GM21723 (cell line): ENCODE measurements around the gene GAS2L1.

Source experiments
- ATAC-seq: cut with Tn5 transposase; IDR thresholded peaks from one replicate; pipeline ENCODE4 v1.9.1; 2021; ENCODE audit warnings: mild to moderate bottlenecking, moderate library complexity; ENCODE audit not compliant: unreplicated experiment

The GAS2L1 gene

DNA sequence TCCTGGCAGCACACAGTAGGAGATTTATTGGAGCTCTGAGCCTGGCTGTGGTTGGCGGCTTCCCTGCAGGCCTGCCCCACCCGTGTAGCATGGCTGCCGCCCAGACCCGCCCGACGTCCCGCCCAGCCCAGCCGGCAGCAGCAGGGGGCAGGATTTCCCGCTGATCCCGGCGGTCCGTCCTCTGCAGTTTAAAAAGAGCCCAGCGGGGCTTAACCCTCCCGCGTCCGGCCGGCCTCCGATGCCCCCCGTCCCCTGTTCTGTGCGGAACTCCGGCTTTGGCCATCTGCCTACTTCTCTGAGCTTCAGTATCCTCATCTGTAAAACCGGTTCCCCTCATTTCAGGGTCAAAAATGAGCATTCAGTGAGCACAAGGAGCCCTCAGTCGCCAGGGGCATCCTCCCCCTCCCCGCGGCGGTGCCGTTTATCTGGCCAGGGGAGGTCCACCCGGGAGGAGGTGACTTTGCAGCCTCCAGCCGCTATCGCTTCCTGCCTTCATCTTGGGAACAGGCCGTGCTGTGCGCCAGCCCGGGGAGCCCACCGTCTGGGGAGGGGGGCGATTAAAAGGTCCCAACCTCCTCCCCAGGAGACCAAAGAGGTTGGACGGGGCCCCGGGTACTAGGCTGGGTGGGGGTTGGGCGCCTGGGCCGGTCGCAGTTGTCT lies at the start of gene GAS2L1:
Gene GAS2L1, plus strand, starts transcription at position 476 of the 660 bp plus-strand sequence. CDS start 1,456 bp downstream, outside the sequence.
- ATAC-seq, result no peak

DNA sequence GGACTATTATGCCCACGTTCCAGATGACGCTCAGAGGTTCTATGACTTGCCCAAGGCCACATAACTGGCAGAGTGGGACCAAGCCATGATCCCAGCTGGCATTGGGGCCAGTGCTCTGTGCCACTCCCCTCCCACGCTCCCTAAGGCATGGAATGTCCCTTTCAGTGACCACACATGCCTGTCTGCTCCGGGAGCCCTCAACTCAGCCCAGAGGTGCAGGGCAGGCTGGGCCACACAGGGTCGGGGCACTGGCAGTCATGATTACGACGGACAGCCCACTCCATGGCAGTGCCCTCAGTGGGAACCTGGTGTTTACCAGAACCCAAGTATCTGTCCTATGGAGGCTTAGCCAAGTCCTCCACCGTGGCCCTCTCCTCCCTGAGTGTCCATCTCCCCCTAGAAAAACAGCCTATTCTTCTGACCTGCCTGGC lies 48.7 kb upstream of the GAS2L1 start:
- no peak for ATAC-seq

DNA sequence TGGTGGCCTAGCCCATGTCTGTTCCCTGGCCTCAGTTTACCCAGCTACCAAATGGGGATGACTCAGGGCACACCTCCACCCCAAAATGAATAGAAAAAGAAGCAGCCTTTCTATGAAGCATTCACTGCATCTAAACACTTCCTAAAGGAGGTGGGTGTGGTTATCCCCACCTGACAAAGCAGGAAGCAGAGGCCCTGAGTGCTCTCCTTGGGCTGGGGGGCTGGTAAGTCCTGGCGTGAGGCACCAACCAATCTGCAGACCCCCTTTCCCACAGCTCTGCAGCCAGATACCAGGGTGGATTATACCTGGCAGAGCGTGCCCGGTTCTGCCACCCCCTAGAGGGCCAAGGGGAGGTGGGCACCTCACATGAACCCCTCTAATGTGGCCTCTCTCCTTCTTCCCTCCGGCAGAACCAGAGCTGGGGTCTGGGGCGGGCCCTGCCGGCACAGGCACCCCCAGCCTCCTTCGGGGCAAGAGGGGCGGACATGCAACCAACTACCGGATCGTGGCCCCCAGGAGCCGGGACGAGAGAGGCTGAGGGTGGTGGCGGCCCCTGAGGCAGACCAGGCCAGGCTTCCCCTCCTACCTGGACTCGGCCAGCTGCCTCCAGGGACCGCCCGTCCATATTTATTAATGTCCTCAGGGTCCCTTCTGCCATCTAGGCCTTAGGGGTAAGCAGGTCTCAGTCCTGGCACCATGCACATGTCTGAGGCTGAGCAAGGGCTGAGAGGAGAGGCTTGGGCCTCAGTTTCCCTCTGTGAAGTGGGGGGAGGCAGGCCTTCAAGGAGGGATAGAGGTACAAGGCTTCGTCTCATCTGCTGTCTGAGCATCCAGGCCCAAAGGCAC lies 47.8 kb upstream of the GAS2L1 start:
- no peak for ATAC-seq

DNA sequence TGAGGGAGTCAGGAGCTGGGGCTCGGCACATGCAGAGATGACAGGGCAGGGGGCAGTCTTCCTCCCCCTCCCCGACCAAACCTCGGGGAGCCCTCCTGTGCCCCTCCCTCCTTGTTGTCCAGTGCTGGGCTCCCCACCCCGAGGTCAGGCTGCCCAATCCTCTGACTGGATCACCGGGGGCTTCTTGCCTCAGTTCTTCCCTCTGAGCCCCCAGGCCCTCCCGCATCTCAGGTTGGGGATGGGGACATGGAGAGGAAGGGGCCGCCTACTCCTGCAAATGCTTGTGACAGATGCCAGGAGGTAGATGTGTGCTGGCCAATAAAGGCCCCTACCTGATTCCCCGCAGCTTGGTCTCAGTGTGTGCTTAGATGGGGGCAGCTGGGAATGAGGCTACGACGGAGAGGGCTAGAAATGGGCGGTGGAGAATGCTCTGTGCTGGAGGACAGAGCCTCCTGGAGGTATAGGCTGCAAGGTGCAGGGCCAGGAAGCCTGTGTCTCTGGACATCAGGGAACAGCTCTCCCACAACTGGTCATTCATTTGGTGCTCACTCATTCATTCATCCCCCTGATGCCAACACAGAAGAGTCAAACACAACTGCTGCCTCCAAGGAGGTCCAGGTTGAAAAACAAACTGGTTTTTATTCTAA lies 47.1 kb upstream of the GAS2L1 start:
- ATAC-seq, result no peak

DNA sequence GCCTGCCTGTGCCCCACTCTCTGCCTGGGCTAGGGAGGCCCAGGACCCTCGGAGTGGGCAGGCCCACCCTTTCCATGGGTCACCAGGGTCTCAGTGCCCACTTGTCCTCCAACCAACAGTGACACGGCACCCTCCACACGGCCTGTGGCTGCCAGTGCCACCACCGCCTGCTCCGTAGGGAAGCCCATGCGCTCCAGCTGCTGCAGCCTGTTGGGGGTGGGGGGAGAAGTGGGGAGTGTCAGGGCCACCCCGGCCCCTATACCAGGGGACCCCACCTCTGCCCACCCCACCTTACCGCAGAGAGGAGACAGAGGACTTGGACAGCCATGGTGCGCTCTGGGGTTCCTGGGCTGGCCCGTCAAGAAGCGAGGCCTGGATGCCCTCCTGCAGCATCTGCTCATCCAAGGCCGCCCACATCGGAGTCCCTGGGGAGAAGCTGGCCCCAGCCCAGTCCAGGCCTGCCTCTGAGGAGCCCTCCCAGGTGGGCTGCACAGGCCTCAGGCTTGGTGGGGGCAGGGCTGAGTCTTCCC lies 46.4 kb upstream of the GAS2L1 start:
- no peak for ATAC-seq

DNA sequence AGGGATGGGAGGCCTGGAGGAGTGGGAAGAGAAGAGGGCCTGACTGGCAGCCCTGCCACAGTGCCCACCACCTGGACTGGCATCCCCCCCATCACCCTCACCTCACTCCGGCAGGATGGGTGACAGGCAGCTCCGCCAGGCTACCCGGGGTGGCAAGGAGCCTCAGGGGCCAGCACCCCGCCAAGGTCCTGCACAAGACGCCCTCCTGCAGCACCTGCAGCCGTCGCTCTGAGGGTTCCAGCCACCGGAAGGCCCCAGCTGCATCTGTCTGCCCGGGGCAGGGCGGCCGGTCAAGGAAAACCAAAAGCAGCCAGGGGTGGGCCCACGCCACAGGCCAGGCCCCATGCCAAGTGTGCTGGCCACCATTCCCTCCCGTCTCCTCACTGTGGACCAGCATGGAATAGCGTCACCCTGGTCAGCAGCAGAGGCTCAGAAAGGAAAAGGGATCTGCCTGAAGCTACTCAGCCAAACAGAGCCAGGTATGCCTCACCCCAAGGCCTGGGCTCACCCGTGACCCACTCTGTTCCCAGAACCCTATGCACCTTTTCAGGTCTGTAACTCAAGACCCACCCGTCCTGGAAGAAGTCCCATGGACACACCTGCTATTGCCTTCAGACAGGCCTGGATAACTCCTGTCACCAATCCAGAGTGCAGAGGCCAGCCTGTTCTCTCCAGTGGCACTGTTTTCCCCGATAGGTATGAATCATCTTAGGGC lies 45.7 kb upstream of the GAS2L1 start:
- ATAC-seq, result no peak

DNA sequence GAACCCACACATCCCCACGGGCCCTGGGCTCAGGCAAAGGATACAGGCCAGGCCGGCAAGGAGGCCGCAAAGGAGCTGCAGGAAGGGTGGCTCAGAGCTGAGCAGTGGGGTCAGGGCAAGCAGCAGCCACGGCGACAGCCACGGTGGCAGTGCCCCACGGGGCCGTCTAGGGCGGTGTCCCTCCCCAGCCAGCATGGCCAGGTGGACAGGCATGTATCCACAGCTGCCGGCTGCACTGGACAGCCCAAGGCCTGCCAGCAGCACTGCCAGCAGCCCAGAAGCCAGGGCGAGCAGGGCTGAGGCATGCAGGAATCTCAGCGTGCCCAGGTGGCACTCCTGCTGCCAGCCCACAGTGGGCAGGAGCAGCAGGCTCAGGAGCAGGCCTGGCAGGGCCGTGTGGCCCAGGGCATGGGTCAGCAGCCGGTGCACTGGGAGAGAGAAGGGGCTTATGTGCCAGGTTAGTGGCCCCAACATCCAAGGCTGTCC lies 42.6 kb upstream of the GAS2L1 start:
- ATAC-seq, result no peak

DNA sequence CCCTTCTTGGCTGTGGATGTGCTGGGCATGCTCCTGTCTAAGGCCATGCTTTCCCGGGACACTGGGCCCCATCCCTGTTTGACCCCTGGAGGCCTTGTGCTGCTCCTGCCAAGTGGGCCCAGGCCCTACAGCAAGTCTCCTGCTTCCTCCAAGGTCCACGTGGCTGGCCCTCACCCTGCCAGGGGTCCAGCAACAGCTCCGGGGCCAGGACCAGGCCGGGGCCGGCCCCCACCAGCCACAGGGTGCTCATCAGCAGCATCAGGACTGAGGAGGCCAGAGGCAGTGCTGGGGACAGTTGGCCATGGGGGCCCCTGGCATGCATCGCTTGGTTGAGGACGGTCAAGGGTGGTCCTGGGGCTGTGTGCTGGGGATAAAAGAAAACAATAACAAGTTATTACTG lies 41.1 kb upstream of the GAS2L1 start:
- no peak for ATAC-seq

DNA sequence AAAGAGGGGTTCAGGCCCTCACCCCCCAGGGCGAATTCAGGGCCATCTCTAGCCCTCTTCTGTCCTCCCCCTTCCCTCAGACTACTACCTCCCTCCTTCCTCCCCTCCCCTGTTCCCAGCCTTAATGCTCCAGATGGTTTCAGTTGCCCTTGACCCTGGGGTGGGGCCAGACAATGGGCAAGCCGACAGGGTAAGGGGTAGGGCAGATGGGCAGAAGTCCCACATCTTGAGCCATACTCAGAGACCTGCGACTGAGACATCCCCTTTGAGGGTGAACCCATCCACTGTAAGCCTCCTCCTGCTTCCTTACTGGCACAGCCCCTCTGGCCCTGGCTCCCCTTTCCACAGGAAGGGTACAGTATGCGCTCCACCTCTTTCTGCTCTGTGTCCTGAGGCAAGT lies 40.5 kb upstream of the GAS2L1 start:
- ATAC-seq, result no peak

DNA sequence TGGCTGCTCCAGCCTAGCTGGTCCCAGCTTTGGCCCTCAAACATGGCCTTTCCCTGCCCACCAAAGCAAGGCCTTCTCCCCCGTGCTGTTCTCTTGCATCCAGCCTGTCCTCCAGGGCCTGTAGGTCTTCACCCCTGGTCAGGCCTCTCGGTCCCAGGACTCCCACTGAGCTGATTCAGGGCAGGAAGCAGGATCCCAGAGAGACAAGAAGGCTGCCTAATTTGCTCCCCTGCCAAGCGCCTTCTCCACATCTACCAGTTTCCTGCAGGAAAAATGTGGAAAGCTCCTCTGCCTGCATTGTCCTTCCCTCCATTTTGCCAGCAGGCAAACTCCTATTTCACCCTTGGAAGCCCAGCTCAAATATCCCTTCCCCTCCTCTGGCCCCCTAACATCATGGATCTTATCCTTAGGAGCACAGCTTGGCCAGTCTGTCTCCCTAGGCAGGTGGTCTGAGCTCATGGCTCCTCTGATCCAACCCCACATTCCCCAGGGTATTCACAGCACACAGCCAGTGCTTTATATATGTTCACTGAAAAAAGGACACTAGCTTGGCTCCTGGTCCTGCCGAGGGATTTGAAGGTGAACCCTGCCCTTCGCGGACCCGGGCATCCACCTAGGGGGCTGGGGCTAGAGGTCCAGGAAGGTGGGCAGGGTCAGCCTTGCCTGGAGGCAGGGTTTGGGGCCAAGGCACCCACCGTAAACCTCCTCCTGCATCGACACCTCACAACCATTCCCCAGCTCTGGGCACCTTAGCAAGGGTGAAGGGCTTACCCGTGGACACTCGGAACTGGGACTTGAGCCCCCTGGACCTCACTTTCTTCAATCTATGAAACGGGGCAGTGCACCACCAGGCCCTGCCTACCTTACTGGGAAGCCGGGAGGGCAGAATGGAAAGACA lies 39.6 kb upstream of the GAS2L1 start:
- ATAC-seq, result no peak

DNA sequence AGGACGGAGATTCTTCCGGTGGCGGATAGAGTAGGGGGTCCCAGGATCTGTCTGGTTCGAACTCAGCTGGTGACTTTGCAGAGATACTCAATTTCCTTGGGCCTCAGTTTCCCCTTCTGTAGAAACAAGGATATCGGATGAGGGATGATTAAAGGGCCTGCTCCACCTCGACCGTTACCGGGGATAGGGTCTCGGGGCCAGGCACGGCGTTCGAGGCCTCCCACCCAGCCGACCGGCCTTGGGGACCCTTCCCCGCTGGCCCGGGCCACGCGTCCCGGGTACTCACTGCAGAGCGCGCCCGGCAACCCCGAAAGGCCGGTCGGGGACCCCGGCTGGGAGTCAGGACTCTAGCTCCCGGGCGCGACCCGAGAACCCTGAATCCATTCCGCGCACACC lies 39.0 kb upstream of the GAS2L1 start:
- ATAC-seq, result peak; percentile 28

DNA sequence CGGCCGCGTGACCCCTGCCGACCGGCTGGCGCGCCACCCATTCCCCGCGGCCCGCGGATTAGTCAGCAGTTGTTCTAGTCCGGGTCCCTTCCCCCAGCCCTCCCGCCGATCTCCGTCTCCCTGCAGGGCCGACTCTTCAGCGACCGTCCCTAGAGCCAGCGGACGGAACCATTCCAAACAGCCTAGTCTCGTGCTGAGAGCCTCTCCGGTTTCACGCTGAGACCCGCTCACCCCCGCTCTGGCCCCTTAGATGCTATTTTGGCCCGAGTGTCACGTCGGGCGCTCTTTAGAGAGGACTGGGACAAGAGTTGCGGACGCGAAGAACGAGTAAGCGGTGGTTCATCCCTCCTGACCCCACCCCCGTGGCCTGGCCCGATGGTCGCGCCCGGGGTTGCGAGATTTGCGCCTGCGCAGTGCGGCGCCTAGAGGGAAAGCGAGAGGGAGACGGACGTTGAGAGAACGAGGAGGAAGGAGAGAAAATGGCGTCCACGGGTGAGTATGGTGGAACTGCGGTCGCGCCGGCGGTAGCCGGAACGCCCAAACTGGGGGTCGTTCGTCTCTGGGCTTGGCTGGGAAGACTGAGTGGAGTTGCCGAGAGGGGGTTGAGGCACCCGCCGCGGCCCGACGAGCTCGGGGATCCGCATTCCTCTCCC lies 38.5 kb upstream of the GAS2L1 start, which contains the start of the genes EWSR1 and RHBDD3:
Gene EWSR1, plus strand, starts transcription at position 411 of the 653 bp plus-strand sequence. Its CDS starts 69 bp downstream, at position 480.
Gene RHBDD3, minus strand, starts transcription at position 124 of the 653 bp plus-strand sequence. CDS start 2,355 bp downstream, outside the sequence.
- peak; percentile 75 for ATAC-seq

DNA sequence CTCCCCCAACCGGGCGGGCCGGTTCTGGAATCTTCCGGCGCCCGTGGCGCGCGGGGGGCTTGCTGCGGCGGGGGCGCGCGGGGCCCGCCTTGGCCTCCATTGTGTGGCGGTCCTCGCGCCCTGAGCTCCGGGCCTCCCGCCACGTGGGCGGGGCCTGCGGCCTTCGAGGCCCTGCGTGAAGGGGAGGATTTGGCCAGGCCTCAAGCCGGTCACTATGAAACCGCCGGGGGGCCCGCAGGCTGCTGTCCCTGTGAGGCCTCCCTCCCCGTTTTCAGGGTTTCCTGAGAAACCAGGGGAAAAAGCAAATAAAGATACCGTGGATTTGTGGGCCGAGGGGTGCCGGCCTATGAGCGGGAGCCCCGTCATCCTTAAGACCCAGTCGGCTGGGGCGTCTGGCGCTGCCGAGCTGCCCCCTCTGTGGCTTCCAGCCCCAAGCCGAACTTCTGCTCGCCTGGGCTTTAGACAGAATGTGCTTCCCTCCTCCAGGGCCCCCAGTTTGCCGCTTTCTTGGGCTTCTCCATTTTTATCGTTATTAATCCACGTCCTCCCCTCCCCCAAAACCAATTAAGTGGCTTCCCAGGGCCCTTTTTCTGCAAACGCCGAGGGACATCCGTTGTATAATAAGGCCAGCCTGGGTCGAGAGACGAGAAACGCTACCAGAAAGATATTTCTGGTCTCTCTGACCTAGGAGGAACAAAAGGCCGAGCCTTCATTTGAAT lies 37.8 kb upstream of the GAS2L1 start:
- peak; percentile 16 for ATAC-seq

DNA sequence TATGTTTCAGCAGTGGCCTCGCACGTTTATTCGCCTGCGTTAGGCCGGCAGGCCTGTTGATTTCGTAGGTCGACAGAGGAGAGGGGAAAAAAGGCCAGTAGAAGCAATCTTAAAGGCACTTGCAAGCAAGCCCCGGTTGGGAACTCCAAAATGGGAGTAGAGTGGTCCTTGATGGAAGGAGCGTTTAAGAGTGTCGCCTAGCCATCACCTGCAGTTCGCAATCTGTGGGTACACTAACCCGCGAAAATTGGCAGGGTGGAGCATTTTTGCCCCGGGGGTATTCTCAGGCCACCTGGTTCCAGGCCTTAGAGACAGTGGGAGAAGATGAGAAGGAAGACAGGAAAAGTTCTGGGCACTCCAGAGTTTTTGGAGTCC lies 37.2 kb upstream of the GAS2L1 start:
- ATAC-seq, result no peak

DNA sequence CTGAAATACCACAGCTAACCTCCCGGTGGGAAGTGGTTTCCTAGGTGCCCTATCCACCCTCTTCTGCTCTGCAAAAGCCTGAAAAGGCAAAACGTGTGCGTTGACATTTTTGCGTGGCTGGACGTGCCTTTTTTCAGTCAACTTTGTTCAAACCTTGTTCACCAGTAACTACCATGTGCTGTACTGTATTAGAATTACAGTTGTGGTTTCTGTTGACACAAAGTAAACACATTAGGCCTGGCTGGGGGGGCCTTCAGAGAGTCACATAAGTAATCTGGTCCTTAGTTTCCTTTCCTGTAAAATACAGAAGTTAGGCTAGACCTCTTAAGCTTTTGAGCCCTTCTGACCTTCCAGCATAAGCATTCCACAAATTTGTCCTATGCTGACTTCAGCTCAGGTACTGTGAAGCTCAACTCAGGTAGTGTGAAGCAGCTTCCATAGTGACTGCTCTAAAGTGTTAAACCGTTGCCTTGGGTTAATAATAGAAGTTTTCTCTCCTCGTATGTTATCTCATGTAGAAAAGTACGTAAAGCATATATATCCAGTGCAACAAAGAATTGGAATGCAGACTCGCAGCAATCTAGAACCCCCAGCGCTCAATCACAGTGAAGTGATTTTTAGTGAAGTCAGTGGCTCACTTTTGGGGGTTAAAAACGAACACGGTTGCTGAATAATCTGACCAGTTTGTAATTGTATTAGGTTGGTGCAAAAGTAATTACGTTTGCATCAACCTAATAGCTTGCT lies 36.5 kb upstream of the GAS2L1 start:
- no peak for ATAC-seq

DNA sequence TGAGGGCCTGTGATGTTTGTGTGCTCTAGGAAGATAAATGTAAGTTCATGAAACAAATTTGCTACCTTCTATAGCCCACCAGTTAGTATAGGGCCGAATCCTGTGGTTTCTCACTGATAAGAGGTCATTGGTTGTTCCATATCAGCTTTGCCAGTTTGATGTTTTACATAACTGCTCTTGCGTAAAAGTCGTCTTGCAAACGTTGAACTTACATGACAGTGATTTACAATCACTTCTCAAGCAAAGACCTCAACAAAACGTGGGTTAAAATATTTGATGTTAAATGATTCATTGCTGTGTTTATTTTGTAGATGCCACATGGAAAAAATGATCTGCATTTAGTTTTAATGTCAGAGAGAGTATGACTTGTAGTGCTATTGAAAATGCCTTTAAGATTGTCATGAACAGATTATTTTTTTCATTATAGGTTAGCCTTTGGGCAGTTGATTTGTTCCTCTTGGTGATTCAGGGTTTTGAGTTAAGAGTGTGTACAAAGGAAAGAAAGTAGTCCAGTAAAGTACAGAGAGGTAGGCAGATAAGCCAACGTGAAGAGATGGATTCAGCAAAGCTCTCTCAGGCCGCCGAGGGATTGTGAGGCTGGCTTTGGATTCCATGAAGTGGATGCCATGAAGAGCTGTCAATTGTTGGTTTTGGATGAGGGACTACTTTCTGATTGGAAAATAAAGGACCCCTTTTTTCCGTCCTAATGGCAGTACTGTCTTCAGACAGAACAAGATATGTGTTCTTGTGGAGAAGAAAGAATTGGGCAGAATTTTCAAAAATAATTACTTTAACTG lies 35.8 kb upstream of the GAS2L1 start:
- no peak for ATAC-seq

DNA sequence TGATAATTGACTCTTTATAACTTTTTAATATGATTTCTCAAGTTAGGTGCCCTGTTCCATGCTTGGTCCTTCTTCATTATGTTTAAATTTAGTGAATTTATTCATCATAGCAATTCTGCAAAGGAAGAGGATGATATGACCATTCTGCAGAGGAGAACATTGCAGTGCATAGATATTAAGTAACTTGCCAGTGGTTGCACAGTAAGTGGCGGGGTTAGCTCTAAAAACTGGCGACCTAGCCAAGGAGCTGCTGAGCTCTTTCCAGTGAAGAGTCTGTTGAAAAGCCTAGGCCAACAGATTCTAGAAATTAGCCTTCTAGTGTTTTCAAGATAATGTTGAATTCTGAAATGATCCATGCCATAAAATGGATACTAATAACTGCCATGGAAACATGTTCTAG lies 33.8 kb upstream of the GAS2L1 start:
- ATAC-seq, result no peak
